NCI-H345 treated with DMSO at 0.1 percent for 48 hours (cell line): ENCODE results near the gene RPS6KA4.

Experiments used
- DNase-seq: peaks from one replicate; lab custom pipeline; 2025; ENCODE audit not compliant: unreplicated experiment; lab: John Stamatoyannopoulos, UW

RPS6KA4 gene

DNA sequence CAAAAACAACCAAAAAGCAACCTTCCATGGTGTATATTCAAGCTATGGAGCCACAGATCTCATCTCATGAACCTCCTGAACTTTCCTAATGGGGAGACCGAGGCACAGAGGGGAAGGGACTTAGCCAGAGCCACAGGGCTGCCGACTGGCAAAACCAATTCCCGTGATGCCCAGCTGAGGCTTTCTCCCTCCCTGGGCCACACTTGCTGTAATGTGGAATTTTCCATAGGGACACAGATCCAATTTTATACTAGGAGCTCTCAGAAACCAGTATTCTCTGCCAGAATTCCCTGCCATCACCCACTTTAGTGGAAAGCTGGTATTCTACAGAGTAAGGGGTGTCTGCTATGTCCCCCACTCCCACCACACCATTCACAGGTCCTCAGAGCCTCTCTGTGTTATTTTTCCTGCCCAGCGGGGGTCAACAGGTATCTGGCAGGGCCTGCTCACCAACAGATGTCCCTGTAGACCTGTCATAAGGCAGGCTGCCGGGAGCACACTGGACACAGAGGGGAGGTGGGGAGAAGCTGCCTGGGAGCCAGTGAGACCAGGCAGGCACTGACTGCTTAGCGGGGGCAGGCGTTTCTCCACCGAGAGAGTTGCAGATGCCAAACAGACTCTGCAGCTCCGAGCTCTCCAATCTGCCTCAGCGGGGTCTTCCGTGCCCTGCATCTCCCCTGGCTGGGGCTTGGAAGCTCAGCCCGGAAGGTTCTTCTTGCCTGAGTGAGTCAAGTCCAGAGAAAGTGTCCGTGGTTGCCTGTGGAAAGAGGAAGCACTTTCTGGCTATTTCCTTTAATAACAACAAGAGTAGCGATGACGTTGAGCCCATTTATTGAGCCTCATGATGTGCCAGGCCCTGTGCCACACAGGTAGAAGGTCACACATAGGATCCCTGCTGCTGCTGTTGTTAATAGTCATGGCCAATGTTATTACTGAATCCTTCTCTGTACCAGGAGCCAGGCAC, 26.3 kb downstream of the RPS6KA4 start:
- DNase-seq = no peak

DNA sequence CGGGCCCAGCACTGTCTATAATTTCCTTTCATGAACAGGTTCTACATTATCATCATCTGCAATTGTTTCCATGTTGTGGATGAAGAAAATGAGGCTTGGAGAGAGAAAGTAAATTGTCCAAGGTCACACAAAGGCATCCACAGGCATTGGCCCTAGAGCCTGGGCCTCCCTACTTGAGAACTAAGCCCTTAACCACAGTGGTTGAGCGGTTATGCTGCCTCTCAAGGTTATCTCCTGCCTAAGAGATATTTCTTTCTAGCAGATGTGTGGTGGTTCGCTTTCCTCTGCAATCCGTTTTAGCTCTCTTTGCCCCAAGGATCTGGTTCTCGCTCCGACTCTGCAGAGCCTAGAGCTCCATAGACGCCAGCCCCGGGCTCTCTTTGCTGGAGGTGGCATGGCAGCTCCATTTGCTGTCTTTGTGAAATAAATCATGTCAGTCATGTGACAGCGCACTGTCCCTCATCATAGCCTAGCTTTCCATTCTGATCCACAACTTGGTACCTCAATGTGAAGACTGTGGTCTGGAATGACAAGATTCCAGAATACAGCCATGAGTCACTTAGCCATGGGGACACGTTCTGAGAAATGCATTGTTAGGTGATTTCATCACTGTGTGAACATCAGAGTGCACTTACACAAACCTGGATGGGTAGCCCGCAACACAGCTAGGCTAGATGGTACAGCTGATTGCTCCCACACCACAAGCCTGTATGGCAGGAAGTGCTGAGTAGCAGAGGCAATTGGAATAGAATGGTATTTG, 27.2 kb downstream of the RPS6KA4 start:
- DNase-seq = no peak

GRCh38 chr11:64387916-64388315, 29.0 kb downstream of the RPS6KA4 start:
- DNase-seq = no peak

DNA sequence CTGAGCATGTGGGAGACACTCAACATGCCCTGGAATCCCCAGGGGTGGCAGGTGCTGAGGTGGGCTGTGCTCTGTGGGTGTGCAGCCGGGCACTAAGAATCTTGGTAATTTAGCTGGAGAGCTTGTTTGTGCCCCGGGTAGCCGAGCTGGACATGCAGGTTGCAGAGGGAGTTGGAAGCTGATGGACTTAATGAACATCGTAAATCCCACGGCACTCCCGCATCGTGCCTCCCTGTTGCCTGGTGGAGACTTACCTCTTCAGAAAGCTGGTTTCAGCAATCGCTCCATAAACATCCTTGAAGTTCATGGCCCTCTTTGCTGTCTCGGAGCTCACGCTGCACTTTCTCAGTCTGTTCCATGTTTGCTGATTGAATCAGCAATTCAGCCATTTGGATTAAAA, 29.9 kb downstream of the RPS6KA4 start:
- DNase-seq = no peak

DNA sequence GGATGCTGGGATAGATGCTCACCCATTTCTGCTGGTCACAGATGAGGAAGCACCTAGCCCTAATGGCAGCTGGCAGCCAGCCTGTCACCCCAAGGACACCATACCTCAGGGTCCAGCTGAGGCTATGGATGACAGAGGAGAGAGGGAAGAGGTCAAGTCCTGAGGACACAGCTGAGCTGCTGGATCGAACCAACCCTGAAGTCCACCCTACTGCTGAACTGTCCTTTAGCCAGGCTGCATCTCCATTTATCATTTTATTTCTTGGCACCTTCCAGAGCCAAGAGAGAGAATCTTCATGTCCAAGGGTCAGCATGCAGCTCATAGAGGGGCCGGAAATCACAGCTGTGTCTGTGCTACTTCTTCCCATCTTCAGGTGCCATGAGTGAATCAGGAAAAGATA, 30.9 kb downstream of the RPS6KA4 start:
- DNase-seq = no peak

GRCh38 chr11:64390558-64390957, 31.6 kb downstream of the RPS6KA4 start:
- no peak for DNase-seq

- no peak for DNase-seq
Observed at GRCh38 chr11:64391839-64392238, 32.9 kb downstream of the RPS6KA4 start.

DNA sequence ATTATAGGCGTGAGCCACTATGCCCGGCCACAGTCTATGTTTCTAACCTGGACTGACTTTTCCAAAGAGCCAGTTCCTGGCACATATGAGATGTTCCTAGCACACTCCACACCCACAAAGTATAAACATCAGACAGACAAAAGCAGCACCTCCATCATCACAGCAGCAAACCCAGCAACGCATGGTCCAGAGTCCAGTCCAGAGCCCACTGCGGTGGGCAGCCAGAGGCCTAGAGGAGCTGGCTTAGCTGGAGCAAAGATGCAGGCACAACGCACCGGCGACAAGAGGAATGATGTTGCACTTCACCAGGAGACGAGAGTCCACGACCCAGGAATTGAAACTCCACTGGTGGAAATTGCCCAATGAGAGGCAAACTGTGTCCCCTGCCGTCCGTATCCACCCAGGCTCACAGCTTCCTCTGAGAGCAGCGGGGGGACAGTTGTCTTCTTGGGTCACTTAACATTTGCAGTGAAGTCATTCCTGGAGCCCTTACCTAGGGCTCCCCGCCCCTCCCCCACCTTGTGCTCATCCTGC, 36.6 kb downstream of the RPS6KA4 start:
- no peak for DNase-seq

DNA sequence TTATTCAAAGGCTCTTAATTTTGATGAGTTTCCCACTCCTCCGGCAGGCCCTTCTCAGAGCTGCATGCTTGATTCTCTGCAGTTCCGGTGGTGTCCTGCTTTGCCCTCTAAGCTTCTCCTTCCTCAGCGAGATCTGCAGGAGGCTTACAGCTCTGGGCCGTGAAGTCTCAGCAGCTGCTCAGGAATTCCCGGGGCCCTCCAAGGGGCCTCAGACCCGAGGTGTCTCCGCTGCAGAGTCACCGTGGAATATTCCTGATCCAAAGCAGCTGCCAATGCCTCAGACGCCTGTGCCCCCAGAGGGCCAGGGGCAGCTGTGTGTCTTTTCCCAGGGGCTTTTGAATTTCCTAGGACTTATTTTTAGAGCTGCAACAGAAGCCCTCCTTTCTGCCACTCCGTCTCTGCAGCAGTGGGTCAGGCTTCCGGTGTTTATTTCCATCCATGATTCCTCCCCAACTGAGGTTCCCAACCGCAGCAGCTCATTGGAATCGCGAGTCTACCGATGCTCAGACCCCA, 37.2 kb downstream of the RPS6KA4 start:
- no peak for DNase-seq

- DNase-seq = no peak
Observed at GRCh38 chr11:64400102-64400501, 41.1 kb downstream of the RPS6KA4 start.

GRCh38 chr11:64400667-64401066, 41.7 kb downstream of the RPS6KA4 start:
- no peak for DNase-seq

DNA sequence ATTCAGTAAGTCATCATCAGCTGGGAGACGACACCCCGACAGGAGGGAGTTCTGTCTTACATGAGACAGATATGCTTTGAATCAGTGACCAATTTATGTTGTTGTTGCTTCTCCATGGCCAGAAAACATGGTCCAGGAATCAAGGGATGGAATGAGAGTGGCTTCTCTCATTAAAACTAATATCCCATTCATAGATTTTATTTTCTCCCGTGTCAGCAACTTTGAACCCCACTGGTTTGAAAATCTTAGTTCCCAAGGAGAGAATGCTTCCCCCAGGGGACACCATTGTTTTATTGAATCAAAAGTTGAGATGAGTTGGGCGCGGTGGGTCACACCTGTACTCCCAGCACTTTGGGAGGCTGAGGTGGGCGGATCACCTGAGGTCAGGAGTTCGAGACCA, 42.8 kb downstream of the RPS6KA4 start:
- DNase-seq = no peak

GRCh38 chr11:64403106-64403505, 44.1 kb downstream of the RPS6KA4 start:
- no peak for DNase-seq

DNA sequence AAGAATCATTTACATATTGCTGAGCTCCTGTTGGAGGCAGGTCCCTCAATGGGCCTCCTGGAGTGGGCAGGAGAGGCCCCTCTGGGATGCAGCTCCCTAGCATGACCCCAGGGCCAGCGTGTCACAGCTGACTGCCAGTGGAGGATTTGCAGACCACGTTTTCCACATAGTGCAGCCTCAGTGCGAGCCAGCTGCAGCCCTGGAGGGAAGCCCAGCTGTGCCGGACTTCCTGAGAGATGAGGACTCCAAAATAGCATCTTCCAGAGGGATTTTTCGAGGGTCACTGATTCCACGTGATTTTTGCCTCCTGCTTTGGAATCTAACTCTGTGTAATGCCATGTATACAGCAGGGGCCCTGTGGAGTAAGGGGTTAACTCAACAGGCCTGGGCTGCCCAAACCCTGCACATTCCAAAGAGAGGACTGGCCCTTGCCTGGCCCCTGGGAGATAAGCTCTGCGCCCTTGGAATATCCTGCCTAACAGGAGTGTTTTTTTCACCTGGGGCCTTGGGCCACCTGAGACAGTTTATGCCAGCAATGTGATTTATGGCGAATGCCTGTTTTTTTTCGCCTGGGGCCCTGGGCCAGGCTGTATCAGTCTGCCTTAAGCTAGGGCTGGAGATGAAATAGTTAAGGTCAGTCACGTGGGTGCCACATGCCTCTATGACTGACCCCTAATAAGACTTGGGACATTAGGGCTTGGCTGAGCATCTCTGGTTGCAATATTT, 47.4 kb downstream of the RPS6KA4 start:
- no peak for DNase-seq

DNA sequence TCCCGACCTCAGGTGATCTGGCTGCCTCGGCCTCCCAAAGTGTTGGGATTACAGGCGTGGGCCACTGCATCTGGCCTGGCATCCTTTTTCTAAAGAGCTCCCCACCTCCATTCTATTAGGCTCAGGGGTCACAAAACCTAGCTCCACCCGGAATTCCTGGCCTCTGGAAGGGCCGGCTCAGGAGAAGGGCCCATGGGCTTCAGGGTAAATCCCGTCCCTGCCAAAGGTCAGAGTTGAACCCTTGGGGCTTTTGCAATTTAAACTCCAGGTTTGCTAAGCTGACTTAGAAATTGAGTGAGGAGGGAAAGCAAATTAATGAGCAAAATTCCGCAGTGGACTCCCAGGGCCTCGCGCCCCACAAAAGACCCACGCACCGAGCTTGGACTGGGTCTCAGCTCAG, 48.3 kb downstream of the RPS6KA4 start:
- DNase-seq = no peak

DNA sequence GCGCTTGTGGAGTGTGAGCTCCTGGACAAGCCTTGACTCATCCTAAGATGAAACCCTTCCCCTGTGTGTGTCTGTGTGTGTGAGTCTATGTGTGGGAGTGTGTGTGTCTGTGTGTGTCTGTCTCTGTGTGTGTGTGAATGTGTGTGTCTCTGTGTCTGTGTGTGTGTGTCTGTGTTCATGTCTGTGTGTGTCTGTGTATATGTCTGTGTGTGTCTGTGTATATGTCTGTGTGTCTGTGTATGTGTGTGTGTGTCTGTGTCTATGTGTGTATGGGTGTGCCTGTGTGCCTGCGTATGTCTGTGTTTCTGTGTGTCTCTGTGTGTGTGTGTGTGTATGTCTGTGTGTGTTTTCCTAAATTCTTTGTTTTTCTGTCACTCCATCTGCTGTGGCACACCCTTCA, 48.7 kb downstream of the RPS6KA4 start:
- DNase-seq = no peak

GRCh38 chr11:64409278-64409677, 50.3 kb downstream of the RPS6KA4 start:
- no peak for DNase-seq

- DNase-seq = no peak
Observed at GRCh38 chr11:64409707-64410403, 50.9 kb downstream of the RPS6KA4 start.

DNA sequence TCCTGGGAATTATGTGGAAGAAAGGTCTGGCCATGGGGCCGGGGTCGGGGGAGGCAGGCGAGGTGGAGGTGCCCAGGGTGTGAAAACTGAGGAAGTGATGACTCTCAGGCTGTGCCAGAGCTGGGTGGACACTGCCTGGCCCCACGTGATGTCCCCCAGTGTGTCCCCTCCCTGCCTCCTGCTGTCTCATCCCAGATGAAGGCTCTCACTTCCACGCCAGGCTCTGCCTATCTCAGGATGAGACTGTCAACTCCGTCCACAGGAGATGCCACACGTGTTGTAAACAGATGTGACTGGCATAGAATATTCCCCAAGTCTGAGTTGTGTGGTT, 51.4 kb downstream of the RPS6KA4 start:
- no peak for DNase-seq

GRCh38 chr11:64413417-64413816, 54.5 kb downstream of the RPS6KA4 start:
- DNase-seq = no peak

- no peak for DNase-seq
Observed at GRCh38 chr11:64415286-64415685, 56.3 kb downstream of the RPS6KA4 start.
